Kidney epithelial cell (primary cell): ENCODE measurements around the gene PLAU. TPM values are rescaled to one million over a fixed set of nuclear protein-coding genes. Genes with fewer than 3 reads are reported as not detected.

ENCODE experiments used
- DNase-seq: peaks from one replicate; pipeline ENCODE4 v3.0.0-alpha.2; 2010; ENCODE audit warnings: low read depth
- H3K27me3 ChIP-seq: 2 replicates; pipeline ENCODE4 v1.6.0; 2011; ENCODE audit warnings: low read length; ENCODE audit not compliant: control insufficient read depth, insufficient read depth
- H3K36me3 ChIP-seq: 2 replicates; pipeline ENCODE4 v1.5.1; 2011; ENCODE audit warnings: low read length; ENCODE audit not compliant: control insufficient read depth, insufficient read depth
- H3K4me3 ChIP-seq: 2 replicates; pipeline ENCODE4 v1.5.1; 2011; ENCODE audit warnings: low read depth, mild to moderate bottlenecking, control low read depth, low read length
- total RNA-seq: library from RNA; depleted of rRNA; stranded (reverse); fragments of >200 nt; gene quantifications from 2 replicates; pipeline ENCODE4 v1.2.3, GENCODE V29; 2015
- TF ChIP-seq, protein P1 (sequence below): IDR thresholded peaks from 2 replicates; pipeline ENCODE4 v1.5.1; 2011; ENCODE audit warnings: mild to moderate bottlenecking, moderate library complexity, low read length, control low read depth, inconsistent platforms; ENCODE audit not compliant: insufficient read depth, poor library complexity, severe bottlenecking

The PLAU gene
- total RNA-seq, 1 donor from 2014 or later, result 709 TPM

DNA sequence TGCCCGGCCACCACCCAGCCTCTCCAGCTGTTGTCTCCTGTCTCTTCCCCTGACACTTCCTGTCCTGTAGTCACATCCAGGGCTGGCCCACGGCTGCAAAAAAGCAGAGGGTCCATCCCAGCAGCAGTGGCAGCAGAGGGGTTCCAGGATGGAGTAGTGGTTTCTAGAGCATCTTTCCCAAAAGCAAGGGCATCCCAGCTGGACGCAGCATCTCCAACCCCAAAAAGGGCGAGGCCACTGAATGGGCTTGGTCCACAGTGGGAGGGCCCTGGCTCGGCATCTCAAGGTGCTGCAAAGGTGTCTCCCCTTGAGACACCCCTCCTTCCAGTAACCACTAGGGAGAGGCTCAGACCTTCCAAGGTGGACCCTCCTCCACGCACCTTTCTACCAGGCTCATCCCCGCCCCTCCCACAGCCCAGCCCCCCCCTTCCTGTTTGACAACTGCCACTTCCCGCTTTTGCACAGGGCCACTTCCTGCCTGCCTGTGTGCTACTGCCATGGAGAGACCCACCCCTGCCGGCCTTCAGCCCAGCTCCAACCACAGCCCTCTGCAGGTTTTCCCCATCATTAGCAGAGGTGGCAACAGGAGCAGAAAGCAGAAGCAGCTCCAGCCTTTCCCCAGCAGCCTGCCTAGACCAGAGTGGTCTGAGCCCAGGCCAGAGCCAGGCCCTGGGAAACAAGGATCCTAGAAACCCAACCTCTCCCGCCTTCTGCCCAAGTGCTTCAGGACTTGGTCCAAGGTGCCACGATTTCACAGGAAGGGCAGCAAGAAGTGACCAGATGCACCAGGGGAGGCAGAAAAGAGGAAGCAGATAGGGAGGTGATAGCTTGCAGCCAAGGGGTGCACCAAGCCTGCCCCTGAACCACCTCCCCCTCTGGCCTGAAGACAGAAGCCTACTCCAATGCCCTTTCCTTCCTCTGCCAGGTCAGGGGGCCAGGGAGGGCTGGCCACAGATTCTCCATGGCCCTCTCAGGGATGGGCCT lies 45.2 kb upstream of the PLAU start:
- no peak overlapping the region for H3K4me3 ChIP-seq
- no peaks in the 10 kb centered on the region for H3K36me3 ChIP-seq
- TF ChIP-seq, protein P1, sequence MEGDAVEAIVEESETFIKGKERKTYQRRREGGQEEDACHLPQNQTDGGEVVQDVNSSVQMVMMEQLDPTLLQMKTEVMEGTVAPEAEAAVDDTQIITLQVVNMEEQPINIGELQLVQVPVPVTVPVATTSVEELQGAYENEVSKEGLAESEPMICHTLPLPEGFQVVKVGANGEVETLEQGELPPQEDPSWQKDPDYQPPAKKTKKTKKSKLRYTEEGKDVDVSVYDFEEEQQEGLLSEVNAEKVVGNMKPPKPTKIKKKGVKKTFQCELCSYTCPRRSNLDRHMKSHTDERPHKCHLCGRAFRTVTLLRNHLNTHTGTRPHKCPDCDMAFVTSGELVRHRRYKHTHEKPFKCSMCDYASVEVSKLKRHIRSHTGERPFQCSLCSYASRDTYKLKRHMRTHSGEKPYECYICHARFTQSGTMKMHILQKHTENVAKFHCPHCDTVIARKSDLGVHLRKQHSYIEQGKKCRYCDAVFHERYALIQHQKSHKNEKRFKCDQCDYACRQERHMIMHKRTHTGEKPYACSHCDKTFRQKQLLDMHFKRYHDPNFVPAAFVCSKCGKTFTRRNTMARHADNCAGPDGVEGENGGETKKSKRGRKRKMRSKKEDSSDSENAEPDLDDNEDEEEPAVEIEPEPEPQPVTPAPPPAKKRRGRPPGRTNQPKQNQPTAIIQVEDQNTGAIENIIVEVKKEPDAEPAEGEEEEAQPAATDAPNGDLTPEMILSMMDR, result no peak
- no peak for DNase-seq
- no peaks in the 10 kb centered on the region for H3K27me3 ChIP-seq

GRCh38 chr10:73866621-73867020 lies 44.3 kb upstream of the PLAU start:
- no peaks in the 10 kb centered on the region for H3K36me3 ChIP-seq
- H3K27me3 ChIP-seq, result no peaks in the 10 kb centered on the region
- H3K4me3 ChIP-seq, result no peak overlapping the region
- TF ChIP-seq, protein P1, result no peak
- no peak for DNase-seq

GRCh38 chr10:73867126-73867807 lies 43.7 kb upstream of the PLAU start:
- TF ChIP-seq, protein P1, result no peak
- Histone ChIP-seq H3K36me3 (no peaks in the 10 kb centered on the region), H3K4me3 (no peak overlapping the region), H3K27me3 (no peaks in the 10 kb centered on the region)
- DNase-seq, result no peak

DNA sequence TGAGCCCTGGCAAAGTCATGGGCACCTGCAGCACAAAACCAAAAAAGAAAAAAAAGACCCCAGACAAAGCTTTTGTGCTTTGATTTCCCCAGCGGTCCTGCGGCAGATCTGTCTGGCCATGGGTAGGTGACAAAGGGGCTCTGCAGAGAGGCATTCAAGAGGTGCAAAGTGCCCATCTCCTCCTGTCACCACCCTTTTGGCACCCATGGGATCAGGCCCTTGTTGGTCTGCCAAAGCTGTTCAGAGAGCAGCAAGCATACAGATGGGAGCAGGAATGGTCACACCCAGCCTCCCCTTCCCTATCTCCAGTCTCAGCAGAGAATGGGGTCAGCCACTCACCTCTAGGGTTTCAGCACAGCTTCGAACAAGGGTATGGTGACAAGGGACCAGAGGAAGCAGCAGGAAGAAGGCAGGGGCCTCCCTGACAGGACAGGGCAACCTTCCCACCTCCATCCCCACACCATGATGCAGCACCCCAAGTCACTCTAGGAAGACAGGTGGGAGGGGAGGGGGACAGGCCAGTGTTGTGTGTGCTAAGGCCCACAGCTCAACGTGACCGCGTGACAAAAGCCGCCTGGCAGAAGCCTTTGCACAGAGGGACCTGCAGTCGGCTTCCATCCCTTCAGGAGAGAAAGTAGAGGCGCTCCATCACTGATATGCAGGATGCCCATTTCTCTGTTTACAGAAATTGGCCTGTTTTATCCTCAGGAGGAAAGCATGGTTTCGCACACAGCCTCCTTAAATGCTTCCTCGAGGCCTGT lies 42.9 kb upstream of the PLAU start:
- Histone ChIP-seq H3K4me3 (no peak overlapping the region), H3K36me3 (no peaks in the 10 kb centered on the region), H3K27me3 (no peaks in the 10 kb centered on the region)
- TF ChIP-seq, protein P1, result no peak
- DNase-seq, result no peak

DNA sequence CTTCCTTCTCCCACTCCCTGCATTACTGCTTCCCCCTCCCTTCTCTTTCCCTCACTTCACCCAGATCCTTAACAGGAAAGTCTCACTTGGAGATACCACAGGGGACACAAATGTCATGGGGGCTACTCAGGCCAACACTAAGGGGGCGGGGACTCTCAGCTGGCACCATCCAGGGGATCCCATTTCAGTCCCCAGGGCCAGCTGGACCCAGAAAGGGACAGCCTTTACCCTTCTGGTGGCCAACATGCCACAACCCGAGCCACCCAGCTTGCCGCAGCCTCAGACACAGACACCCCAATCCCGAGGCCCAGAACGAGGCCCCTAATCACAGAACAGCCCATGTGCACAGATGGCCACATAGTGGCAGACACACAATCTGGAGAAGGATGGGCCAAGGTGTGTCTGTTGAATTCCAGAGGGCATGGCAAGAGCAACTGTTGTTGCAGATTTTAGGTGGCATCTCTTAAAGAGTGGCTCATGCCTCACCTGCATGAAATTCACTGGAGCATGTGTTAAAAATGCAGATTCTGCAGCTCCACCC lies 42.2 kb upstream of the PLAU start:
- H3K36me3 ChIP-seq, result no peaks in the 10 kb centered on the region
- no peaks in the 10 kb centered on the region for H3K27me3 ChIP-seq
- no peak overlapping the region for H3K4me3 ChIP-seq
- TF ChIP-seq, protein P1, result no peak
- DNase-seq, result no peak
